Measurements from ENCODE around the gene KRT84.
A peak's percentile ranks its signal among the peaks of the same experiment; 100 is the strongest.

Gene KRT84

GRCh38 chr12:52362118-52362726 lies 23.2 kb downstream of the KRT84 start:
- DNase-seq (ENCODE audit: low read depth in 2 of 2, low spot score in 1 of 2) = no peak

GRCh38 chr12:52361553-52361952 lies 23.9 kb downstream of the KRT84 start:
- no peak for DNase-seq (ENCODE audit: low read depth in 2 of 2, low spot score in 1 of 2)

- no peak for DNase-seq (ENCODE audit: low read depth in 2 of 2, low spot score in 1 of 2)
These were observed 24.7 kb downstream of the KRT84 start for GRCh38 chr12:52360663-52361271.

- DNase-seq (ENCODE audit: low read depth in 2 of 2, low spot score in 1 of 2) = no peak
These were observed 25.3 kb downstream of the KRT84 start for GRCh38 chr12:52360106-52360662.

GRCh38 chr12:52359621-52360061 lies 25.8 kb downstream of the KRT84 start:
- DNase-seq (ENCODE audit: low read depth in 2 of 2, low spot score in 1 of 2) = no peak

GRCh38 chr12:52358575-52359350 lies 26.7 kb downstream of the KRT84 start:
- no peak for DNase-seq (ENCODE audit: low read depth in 2 of 2, low spot score in 1 of 2)

GRCh38 chr12:52356762-52357580 lies 28.5 kb downstream of the KRT84 start:
- no peak for DNase-seq (ENCODE audit: low read depth in 2 of 2, low spot score in 1 of 2)

- no peak for DNase-seq (ENCODE audit: low read depth in 2 of 2, low spot score in 1 of 2)
These were observed 29.3 kb downstream of the KRT84 start for GRCh38 chr12:52356031-52356761.

- DNase-seq (ENCODE audit: low read depth in 2 of 2, low spot score in 1 of 2) = no peak
These were observed 30.3 kb downstream of the KRT84 start for GRCh38 chr12:52355176-52355575.

GRCh38 chr12:52354200-52354599 lies 31.3 kb downstream of the KRT84 start:
- DNase-seq (ENCODE audit: low read depth in 2 of 2, low spot score in 1 of 2) = no peak

- no peak for DNase-seq (ENCODE audit: low read depth in 2 of 2, low spot score in 1 of 2)
These were observed 31.7 kb downstream of the KRT84 start for GRCh38 chr12:52353766-52354165.

- no peak for DNase-seq (ENCODE audit: low read depth in 2 of 2, low spot score in 1 of 2)
These were observed 32.5 kb downstream of the KRT84 start for GRCh38 chr12:52352951-52353350.

GRCh38 chr12:52351196-52352059 lies 34.0 kb downstream of the KRT84 start:
- DNase-seq (ENCODE audit: low read depth in 2 of 2, low spot score in 1 of 2) = peak; percentile 12 to 36

- DNase-seq (ENCODE audit: low read depth in 2 of 2, low spot score in 1 of 2) = no peak
These were observed 34.7 kb downstream of the KRT84 start for GRCh38 chr12:52350786-52351185.

- DNase-seq (ENCODE audit: low read depth in 2 of 2, low spot score in 1 of 2) = no peak
These were observed 35.3 kb downstream of the KRT84 start for GRCh38 chr12:52350021-52350620.

- DNase-seq (ENCODE audit: low read depth in 2 of 2, low spot score in 1 of 2) = no peak
These were observed 36.3 kb downstream of the KRT84 start for GRCh38 chr12:52349196-52349595.

- DNase-seq (ENCODE audit: low read depth in 2 of 2, low spot score in 1 of 2) = no peak
These were observed 37.6 kb downstream of the KRT84 start for GRCh38 chr12:52347551-52348510.

GRCh38 chr12:52347016-52347415 lies 38.4 kb downstream of the KRT84 start:
- DNase-seq (ENCODE audit: low read depth in 2 of 2, low spot score in 1 of 2) = no peak
